Activated CD8-positive, alpha-beta T cell treated with anti-CD3 and anti-CD28 coated beads, Interleukin-2, amount 10 ng/mL, durations not matched to agents 7 days and 5 days (primary cell): ENCODE measurements around the gene CNTN4. TPM values are rescaled to one million over a fixed set of nuclear protein-coding genes. Genes with fewer than 3 reads are reported as not detected.

Experiments
- ATAC-seq: fragments of 150-1000 bp; cut with Tn5 transposase; one replicate; pipeline ENCODE4 v1.10.0; 2021; ENCODE audit warnings: moderate library complexity
- CTCF ChIA-PET: fragments of 350-600 bp; sonication (Branson Sonifier 250); formaldehyde crosslinking; loops from one replicate; lab custom pipeline; 2021; ENCODE audit warnings: antibody characterized with exemption; lab: Charles Lee
- POLR2A ChIA-PET: fragments of 350-600 bp; sonication (Branson Sonifier 250); formaldehyde crosslinking; loops from one replicate; lab custom pipeline; 2021; ENCODE audit warnings: antibody characterized with exemption; lab: Charles Lee
- DNase-seq: peaks from one replicate; pipeline ENCODE4 v3.0.0-alpha.2; 2020
- H3K27ac Mint-ChIP-seq: one replicate; pipeline ENCODE4 v1.8.0; 2021; ENCODE audit warnings: mild to moderate bottlenecking, mixed read lengths
- H3K27me3 Mint-ChIP-seq: one replicate; pipeline ENCODE4 v1.8.0; 2021; ENCODE audit warnings: low read depth, mixed read lengths
- H3K36me3 Mint-ChIP-seq: one replicate; pipeline ENCODE4 v1.8.0; 2021; ENCODE audit warnings: low read depth, mixed read lengths
- H3K4me1 Mint-ChIP-seq: one replicate; pipeline ENCODE4 v1.8.0; 2021; ENCODE audit warnings: low read depth, mixed read lengths
- H3K4me3 Mint-ChIP-seq: one replicate; pipeline ENCODE4 v1.8.0; 2021; ENCODE audit warnings: mild to moderate bottlenecking, mixed read lengths
- H3K9me3 Mint-ChIP-seq: one replicate; pipeline ENCODE4 v1.8.0; 2022; ENCODE audit warnings: mixed read lengths; ENCODE audit not compliant: insufficient read depth
- total RNA-seq, 2 experiments: library from RNA; stranded (reverse); gene quantifications; one replicate each; pipeline ENCODE4 v1.2.3, GENCODE V29; 2021

CNTN4 gene
- total RNA-seq, 2 experiments from 2014 or later = not detected

GRCh38 chr3:2540115-2540514 lies 441.4 kb downstream of the CNTN4 start:
- ATAC-seq (no peak), DNase-seq (no peak)
- no peaks in the 10 kb centered on the region for H3K4me1 Mint-ChIP-seq
- CTCF ChIA-PET = no interaction called here
- H3K4me3 Mint-ChIP-seq = no peak overlapping the region
- no peaks in the 10 kb centered on the region for H3K9me3 Mint-ChIP-seq
- H3K27me3 Mint-ChIP-seq = no peaks in the 10 kb centered on the region
- POLR2A ChIA-PET = no interaction called here
- H3K27ac Mint-ChIP-seq = no peak overlapping the region
- H3K36me3 Mint-ChIP-seq = no peaks in the 10 kb centered on the region

GRCh38 chr3:2543247-2543646 lies 444.6 kb downstream of the CNTN4 start:
- no peak for DNase-seq
- Mint-ChIP-seq H3K36me3 (no peaks in the 10 kb centered on the region), H3K4me3 (no peak overlapping the region), H3K4me1 (no peaks in the 10 kb centered on the region), H3K27me3 (no peaks in the 10 kb centered on the region), H3K27ac (no peak overlapping the region), H3K9me3 (no peaks in the 10 kb centered on the region)
- no peak for ATAC-seq
- POLR2A ChIA-PET = no interaction called here
- CTCF ChIA-PET = no interaction called here

- CTCF ChIA-PET = no interaction called here
- DNase-seq (no peak), ATAC-seq (no peak)
- Mint-ChIP-seq H3K9me3 (no peaks in the 10 kb centered on the region), H3K27ac (no peak overlapping the region), H3K36me3 (no peaks in the 10 kb centered on the region), H3K4me3 (no peak overlapping the region), H3K4me1 (no peaks in the 10 kb centered on the region), H3K27me3 (no peaks in the 10 kb centered on the region)
- POLR2A ChIA-PET = no interaction called here
Observed at GRCh38 chr3:2544212-2544611, 445.5 kb downstream of the CNTN4 start.

GRCh38 chr3:2544718-2545117 lies 446.1 kb downstream of the CNTN4 start:
- H3K4me3 Mint-ChIP-seq = no peak overlapping the region
- H3K36me3 Mint-ChIP-seq = no peaks in the 10 kb centered on the region
- ChIA-PET CTCF (no interaction called here), POLR2A (no interaction called here)
- no peak overlapping the region for H3K27ac Mint-ChIP-seq
- no peak for ATAC-seq
- no peaks in the 10 kb centered on the region for H3K27me3 Mint-ChIP-seq
- peaks cover under 1% of the 10 kb centered on the region for H3K9me3 Mint-ChIP-seq
- no peak for DNase-seq
- no peaks in the 10 kb centered on the region for H3K4me1 Mint-ChIP-seq

- CTCF ChIA-PET = no interaction called here
- POLR2A ChIA-PET = no interaction called here
- no peak overlapping the region for H3K4me3 Mint-ChIP-seq
- no peaks in the 10 kb centered on the region for H3K4me1 Mint-ChIP-seq
- no peak for DNase-seq
- peaks cover 6% of the 10 kb centered on the region for H3K9me3 Mint-ChIP-seq
- H3K36me3 Mint-ChIP-seq = no peaks in the 10 kb centered on the region
- H3K27me3 Mint-ChIP-seq = no peaks in the 10 kb centered on the region
- ATAC-seq = no peak
- H3K27ac Mint-ChIP-seq = no peak overlapping the region
Observed at GRCh38 chr3:2547049-2547448, 448.4 kb downstream of the CNTN4 start.

GRCh38 chr3:2554656-2555055 lies 456.0 kb downstream of the CNTN4 start:
- CTCF ChIA-PET = no interaction called here
- no peaks in the 10 kb centered on the region for H3K27me3 Mint-ChIP-seq
- H3K36me3 Mint-ChIP-seq = no peaks in the 10 kb centered on the region
- H3K27ac Mint-ChIP-seq = no peak overlapping the region
- no peak for DNase-seq
- H3K4me1 Mint-ChIP-seq = no peaks in the 10 kb centered on the region
- POLR2A ChIA-PET = no interaction called here
- H3K9me3 Mint-ChIP-seq = peaks cover 6% of the 10 kb centered on the region
- no peak for ATAC-seq
- no peak overlapping the region for H3K4me3 Mint-ChIP-seq

GRCh38 chr3:2558796-2559195 lies 460.1 kb downstream of the CNTN4 start:
- ATAC-seq = no peak
- POLR2A ChIA-PET = no interaction called here
- H3K9me3 Mint-ChIP-seq = no peaks in the 10 kb centered on the region

GRCh38 chr3:2567451-2567850 lies 468.8 kb downstream of the CNTN4 start:
- CTCF ChIA-PET = no interaction called here
- Mint-ChIP-seq H3K27me3 (no peaks in the 10 kb centered on the region), H3K4me1 (no peaks in the 10 kb centered on the region), H3K4me3 (no peak overlapping the region), H3K9me3 (no peaks in the 10 kb centered on the region), H3K36me3 (no peaks in the 10 kb centered on the region), H3K27ac (no peak overlapping the region)
- POLR2A ChIA-PET = no interaction called here
- ATAC-seq = no peak
- no peak for DNase-seq

More at GRCh38 chr3:2558796-2559195, 460.1 kb downstream of the CNTN4 start:
- no peaks in the 10 kb centered on the region for H3K4me1 Mint-ChIP-seq
- CTCF ChIA-PET = no interaction called here
- no peaks in the 10 kb centered on the region for H3K27me3 Mint-ChIP-seq
- no peak overlapping the region for H3K27ac Mint-ChIP-seq
- no peak overlapping the region for H3K4me3 Mint-ChIP-seq
- no peak for DNase-seq
- H3K36me3 Mint-ChIP-seq = no peaks in the 10 kb centered on the region

- Mint-ChIP-seq H3K9me3 (no peaks in the 10 kb centered on the region), H3K27ac (no peak overlapping the region), H3K4me3 (no peak overlapping the region), H3K4me1 (no peaks in the 10 kb centered on the region), H3K36me3 (no peaks in the 10 kb centered on the region), H3K27me3 (no peaks in the 10 kb centered on the region)
- ATAC-seq (no peak), DNase-seq (no peak)
- CTCF ChIA-PET = no interaction called here
- POLR2A ChIA-PET = no interaction called here
Observed at GRCh38 chr3:2568156-2568555, 469.5 kb downstream of the CNTN4 start.

GRCh38 chr3:2568929-2569328 lies 470.3 kb downstream of the CNTN4 start:
- ChIA-PET POLR2A (no interaction called here), CTCF (interaction anchor here (1.0 kb wide), 1 partner anchor 10 kb away, joined by 3 read pairs; no protein-coding TSS in a partner anchor)
- Mint-ChIP-seq H3K27me3 (no peaks in the 10 kb centered on the region), H3K4me3 (no peak overlapping the region), H3K27ac (no peak overlapping the region), H3K9me3 (no peaks in the 10 kb centered on the region), H3K4me1 (no peaks in the 10 kb centered on the region), H3K36me3 (no peaks in the 10 kb centered on the region)
- DNase-seq (no peak), ATAC-seq (no peak)

- Mint-ChIP-seq H3K9me3 (no peaks in the 10 kb centered on the region), H3K36me3 (no peaks in the 10 kb centered on the region), H3K27ac (no peak overlapping the region), H3K27me3 (no peaks in the 10 kb centered on the region), H3K4me1 (no peaks in the 10 kb centered on the region), H3K4me3 (no peak overlapping the region)
- CTCF ChIA-PET = no interaction called here
- POLR2A ChIA-PET = no interaction called here
- ATAC-seq (no peak), DNase-seq (no peak)
Observed at GRCh38 chr3:2577571-2577970, 478.9 kb downstream of the CNTN4 start.

- ATAC-seq (no peak), DNase-seq (no peak)
- no peak overlapping the region for H3K27ac Mint-ChIP-seq
- POLR2A ChIA-PET = no interaction called here
- CTCF ChIA-PET = interaction anchor here (1.1 kb wide), 1 partner anchor 10 kb away, joined by 3 read pairs; no protein-coding TSS in a partner anchor
- no peaks in the 10 kb centered on the region for H3K36me3 Mint-ChIP-seq
- H3K4me1 Mint-ChIP-seq = no peaks in the 10 kb centered on the region
- no peaks in the 10 kb centered on the region for H3K27me3 Mint-ChIP-seq
- H3K4me3 Mint-ChIP-seq = no peak overlapping the region
- no peaks in the 10 kb centered on the region for H3K9me3 Mint-ChIP-seq
Observed at GRCh38 chr3:2578560-2578959, 479.9 kb downstream of the CNTN4 start.

- Mint-ChIP-seq H3K9me3 (no peaks in the 10 kb centered on the region), H3K27ac (no peak overlapping the region), H3K4me1 (no peaks in the 10 kb centered on the region), H3K4me3 (no peak overlapping the region), H3K36me3 (no peaks in the 10 kb centered on the region), H3K27me3 (no peaks in the 10 kb centered on the region)
- CTCF ChIA-PET = interaction anchor here (1.1 kb wide), 1 partner anchor 10 kb away, joined by 3 read pairs; no protein-coding TSS in a partner anchor
- POLR2A ChIA-PET = no interaction called here
- DNase-seq (no peak), ATAC-seq (no peak)
Observed at GRCh38 chr3:2579206-2579605, 480.5 kb downstream of the CNTN4 start.
